CD4-positive, alpha-beta T cell treated with Interleukin-4 for 4 hours (primary cell): ENCODE data around the gene VAV3.

Source experiments
- DNase-seq: peaks from one replicate; pipeline ENCODE4 v3.0.0-alpha.2; 2020

The VAV3 gene

DNA sequence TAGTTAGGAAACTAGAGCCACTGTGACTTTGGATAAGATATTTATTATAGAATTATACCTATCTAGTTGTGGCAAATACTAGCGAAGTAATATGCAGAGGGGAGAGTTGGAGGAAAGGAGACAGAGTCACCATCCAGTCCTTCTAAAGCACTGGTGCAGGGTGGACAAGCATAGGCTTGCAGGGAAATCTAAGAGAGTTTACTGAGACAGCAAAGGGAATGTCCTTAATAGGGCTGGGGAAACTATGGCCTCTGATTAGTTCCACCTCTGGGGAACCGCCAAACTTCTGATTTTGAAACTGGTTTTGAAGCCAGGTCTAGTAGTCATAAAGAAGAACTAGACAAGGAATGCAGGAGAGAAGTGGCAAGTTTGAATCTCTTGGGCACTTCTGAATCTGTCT, 407.9 kb downstream of the VAV3 start:
- no peak for DNase-seq

DNA sequence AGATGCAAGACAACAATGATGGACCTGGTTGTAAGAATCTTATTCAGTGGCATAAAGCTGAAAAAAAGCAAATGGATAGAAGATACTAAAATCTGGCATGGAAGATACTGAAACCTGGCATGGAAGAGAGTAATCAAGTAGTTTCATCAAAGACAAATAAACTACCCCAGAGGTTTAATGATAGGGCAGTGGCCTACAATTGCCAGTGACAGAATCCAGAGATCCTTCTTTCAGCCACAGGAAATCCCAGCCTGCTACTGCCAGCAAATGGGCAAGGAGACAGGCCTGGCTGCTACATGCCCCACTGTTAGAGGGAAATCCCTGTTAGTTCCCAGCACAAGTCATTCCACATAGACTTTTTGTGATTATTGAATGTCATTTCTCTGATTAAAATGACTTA, 409.4 kb downstream of the VAV3 start:
- DNase-seq, result no peak

DNA sequence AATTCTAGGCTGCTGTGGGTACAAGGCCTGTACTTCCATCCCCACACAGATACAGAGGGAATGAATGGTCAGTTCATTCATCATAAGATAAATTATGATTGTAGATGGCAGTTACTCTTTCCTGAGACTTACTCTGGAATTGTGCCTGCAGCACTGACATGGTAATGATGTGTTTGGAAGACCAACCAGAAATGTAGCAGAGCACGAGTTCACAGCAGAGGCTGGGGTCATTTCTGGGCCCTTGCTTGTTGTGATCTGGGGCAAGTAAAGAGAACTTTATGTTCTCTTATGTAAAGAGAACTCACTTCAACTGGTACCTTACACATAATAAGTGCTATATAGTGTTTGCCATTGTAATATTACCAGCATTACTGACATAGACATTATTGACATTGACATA, 412.2 kb downstream of the VAV3 start:
- DNase-seq, result no peak

DNA sequence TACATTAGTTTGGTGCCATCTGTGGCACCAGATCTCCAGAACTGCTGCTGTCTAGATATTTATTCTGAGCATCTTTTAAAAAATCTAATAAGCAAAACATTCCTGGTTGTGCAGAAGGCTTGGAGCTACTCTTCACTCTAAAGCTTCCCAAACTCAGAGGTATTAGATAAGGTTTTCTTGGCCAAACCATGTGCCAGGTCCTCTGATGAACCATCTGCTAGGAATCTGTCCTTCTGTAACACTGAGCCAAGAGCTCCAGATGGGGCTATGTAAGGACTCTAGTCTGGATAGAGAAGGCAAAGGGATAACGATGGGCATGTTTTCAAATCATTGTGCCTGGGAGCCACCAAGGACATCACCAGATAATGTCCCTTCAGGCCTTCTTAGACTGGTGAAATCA, 413.5 kb downstream of the VAV3 start:
- no peak for DNase-seq

DNA sequence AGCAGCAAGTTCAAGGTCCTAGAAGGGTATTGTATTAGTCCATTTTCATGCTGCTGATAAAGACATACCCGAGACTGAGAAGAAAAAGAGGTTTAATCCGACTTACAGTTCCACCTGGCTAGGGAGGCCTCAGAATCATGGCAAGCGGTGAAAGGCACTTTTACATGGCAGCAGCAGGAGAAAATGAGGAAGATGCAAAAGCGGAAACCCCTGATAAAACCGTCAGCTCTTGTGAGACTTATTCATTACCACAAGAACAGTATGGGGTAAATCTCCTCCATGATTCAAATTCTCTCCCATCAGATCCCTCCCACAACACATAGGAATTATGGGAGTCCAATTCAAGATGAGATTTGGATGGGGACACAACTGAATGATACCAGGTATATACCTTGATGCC, 414.6 kb downstream of the VAV3 start:
- no peak for DNase-seq

DNA sequence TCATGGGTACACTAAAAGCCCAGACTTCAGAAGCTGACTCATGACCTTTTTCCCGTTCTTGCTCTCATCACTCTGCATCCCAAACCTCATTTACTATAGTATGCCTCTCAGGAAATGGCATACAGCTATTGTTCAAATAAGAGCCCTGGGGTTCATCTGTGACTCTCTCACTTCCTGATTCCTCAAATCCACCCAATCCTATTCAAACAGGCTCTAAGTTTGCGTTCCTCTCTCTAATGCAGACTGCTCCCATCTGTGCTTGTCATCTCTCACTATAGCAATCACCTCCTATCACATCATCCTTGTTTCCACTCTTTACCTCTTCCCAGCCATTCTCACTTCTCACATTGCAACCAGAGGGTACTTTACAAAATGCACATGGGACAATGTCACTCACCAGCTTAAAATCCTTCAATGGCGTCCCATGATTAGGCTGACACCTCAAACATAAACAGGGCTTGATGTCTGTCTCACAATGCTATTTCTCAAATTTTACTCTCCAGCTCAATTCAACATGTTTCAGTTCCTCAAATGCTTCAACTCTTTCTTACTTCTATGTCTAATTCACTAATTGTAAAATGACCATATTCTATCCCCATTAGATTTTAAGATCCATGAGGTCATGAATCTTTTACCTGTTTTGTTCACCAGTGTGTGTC, 415.7 kb downstream of the VAV3 start:
- no peak for DNase-seq

DNA sequence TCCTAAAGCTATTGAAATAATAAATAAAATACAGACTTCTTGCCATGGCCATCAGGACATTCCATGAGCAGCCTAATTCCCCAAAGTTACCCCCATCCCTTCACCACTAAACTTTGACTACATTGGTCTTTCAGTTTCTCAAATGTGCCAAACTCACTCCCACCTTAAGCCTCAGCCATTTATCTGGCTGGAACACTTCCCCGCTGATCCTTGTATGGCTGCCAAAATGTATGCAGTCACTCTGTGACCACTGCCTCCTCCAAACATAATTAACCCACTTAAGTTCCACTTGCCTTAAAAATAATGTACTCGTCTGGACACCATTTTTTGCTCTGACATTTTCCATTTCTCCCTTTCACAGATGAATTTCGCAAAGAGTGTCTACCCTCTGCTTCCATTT, 416.7 kb downstream of the VAV3 start:
- no peak for DNase-seq

DNA sequence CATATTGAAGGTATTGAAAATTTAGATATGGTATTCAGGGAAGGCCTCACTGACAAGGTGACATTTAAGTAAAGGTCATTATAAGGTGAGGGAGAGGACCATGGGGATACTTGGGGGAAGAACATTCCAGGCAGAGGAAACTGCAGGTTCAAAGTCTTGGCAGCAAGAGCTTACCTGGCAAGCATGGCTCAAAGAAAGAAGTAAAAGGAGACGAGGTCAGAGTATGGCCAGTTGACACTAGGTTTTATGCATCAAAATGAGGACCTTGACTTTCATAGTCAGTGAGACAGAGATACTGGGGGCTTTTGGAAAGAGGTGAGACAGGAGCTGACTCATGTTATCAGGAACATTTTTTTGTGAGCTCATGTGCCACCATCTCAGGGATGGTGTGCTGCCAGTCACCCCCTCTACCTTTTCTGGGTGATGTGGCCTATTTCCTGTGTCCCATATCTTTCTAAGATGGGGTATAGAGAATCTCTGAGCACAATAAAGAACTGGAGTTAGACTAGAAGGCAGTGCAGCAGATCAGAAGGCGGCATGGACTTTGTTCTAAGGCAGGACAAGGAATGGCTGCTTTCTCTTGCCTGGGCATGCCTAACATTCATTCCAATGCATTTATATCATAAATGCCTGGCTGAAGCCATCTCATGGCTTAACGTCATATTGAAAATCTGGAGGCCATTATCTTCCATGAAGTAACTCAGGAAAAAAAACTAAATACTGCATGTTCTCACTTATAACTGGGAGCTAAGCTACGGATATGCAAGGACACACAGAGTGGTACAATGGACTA, 417.4 kb downstream of the VAV3 start:
- no peak for DNase-seq

DNA sequence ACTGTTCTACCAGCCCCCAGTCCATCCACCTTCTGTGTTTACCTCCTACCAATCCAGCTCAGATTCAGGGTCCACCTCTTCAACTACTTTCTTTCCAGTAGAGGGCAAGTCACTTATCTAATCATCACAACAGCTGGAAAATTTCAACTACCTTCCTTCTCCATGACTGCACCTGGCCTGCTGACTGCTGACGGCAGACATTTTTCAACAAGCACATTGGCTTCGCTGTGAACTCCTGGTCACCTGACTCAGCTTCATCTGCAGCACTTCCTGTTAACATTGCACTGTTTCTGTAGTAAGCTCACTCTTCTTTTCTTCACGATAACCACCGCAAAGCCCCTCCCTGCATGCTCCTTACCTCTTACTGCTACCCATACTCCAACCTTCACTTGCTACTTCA, 418.4 kb downstream of the VAV3 start:
- no peak for DNase-seq

DNA sequence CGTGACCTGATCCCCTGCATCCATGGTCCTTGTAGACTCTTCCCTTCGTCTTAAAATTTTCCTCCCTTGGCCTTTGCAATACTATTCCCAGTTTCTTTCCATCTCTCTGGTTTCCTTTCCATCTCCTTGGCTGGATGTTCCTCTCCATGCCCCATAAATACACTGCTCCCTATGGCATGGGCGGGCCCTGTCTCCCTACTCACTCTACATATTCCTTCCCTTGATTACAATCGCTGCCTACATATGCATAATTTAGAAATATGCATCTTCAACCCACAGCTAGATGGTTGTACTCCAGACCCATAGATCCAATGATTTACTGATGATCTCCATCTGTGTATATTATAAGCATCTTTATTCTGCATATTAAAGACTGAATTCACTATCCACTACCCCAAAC, 419.1 kb downstream of the VAV3 start:
- DNase-seq, result no peak

DNA sequence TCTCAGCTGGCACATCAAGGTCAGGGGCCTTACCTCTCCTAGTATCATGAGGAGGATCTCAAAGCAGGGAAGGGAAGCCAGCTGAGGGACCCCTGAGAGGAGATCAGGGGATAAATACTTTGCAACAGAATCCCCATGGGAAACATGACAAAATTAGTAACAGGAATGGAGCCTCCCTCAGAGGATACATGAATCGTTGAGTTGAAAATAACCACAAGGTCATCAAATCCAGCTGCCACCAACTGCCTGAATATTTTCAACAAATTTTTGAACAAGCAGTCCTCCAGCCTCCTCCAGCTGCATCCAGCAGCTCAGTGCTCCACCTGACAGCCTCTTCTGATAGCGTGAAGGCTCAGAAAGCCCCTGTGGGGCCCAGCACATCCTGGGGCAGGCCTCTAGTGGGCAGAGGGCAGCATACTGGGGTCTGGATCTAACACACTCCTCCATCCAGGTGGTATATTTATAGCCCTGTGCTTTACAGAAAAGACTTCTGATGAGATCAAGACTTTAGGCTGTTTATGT, 419.9 kb downstream of the VAV3 start:
- no peak for DNase-seq

DNA sequence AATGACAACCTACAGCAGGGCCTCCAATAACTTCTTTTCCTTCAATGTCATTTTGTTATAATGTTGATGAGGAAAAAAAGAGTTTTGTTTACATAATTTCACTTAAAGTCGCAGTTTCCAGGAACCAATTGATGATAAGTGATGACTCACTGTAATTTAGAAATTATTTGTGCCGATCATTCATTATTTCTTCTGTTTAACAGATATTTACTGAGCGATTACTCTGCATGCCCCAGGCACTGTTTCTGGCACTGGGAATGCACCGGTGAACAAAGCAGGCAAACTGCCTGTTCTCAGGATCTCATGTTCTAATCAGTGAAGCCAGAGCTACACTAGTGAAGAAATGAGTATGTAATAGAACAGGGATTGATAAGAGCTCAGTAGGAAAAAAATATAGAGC, 420.7 kb downstream of the VAV3 start:
- DNase-seq, result no peak

DNA sequence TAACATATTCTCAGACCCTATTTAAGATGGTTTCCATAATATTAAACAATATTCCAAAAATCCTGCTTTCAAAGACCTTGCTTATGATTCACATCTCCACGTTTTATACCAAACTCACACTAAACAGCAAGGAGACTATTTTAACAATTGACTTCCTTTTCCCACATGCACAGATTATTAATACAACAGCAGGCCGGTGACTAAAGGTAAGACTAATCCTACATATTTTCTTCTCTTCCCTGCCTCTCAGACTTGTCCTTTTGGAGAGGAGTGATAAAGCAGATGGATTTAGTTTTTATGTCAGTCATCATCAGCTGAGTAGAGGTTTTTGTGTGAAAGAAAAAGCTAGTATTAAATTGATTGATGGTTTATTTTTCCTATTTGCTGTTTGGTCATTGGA, 423.6 kb downstream of the VAV3 start:
- DNase-seq, result no peak

DNA sequence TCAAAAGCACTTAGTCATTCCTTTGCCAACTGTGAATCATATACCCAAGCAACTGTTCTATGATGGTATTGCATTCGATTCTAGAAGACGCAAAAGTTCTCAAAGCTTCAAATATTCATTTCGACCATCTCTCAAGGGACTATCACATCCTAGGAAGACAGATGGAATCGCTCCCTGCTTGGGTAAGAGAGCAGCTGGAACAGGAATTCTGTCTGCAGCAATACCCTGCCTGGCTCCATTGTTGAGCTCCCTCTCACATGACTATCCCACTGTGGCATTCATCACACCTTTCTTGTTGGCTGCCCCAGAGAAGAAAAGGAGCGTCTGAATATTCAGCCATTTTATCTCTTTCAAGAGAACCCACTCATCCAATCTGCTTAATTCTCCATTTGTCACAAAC, 426.5 kb downstream of the VAV3 start:
- no peak for DNase-seq

DNA sequence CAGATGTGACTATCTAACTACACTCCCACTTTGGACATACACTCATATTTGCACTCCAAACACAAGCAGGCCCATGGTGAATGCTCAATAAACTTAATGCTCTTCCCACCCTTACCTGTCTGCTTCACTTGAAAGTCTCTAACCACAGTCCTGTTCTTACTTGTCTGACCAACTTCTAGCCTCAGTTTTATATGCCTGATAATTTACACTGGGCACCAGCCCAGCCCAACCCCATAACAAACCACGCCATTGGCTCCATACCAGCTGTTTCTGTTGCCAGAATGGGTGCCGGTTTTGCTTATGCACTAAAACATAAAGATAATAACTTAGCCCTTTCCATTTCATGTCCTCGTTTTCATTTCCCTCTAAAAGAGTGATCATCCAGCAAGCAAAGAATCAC, 428.7 kb downstream of the VAV3 start:
- no peak for DNase-seq

DNA sequence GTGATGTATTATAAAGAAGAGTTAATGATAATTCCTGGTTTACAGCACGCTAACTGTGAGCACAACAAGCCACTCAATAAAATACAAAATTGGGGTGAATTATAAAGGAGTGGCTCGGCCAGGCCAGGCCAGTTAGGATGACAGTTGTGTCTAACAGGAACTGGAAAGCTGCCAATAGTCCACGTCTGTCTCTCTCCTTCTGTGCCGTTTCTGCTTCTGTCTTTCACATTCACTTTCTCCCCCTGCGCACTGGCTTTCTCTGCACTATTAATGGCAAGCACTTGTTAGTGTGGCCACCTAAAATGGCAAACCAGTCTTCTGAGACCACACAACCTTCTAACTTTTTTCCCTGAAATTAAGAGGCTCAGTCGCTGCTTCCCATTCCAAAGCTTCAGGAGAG, 429.9 kb downstream of the VAV3 start:
- DNase-seq, result no peak

DNA sequence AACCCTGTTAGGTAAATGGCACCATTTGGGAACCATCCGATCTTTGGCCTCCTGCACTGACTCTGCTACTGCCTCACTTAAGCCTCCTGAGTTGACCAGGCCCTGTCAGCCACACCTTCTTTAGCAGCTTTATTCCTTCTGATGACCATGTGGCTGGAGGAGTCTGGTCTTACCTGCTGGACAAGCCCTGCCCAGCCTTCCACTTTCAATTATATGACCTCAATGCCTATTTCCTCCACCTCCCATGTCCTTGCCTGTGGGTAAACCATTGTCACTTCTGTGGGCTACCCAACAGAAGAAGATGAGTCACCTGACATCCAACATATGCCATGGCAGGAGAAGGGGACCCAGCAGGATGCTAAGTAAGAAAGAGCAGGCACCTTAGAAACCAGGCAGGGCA, 430.3 kb downstream of the VAV3 start:
- DNase-seq, result no peak

DNA sequence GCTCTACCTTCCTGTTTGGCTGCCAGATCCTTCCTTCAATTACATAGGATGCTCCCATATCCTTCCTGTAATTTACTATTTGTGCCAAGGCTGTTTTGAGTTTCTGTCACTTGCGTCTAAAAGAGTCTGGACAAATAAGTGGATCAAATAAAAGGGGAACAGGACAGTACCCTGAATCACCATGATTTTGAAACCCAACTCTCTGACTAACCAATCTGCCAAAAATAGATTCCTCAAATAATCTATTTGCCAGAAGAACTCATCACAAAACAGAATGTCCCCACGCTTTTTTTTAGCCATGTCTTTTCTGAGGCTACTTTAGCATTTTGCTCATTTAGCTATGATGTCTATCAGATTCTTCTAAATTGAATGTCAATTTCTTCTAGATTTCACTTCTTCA, 431.5 kb downstream of the VAV3 start:
- no peak for DNase-seq

DNA sequence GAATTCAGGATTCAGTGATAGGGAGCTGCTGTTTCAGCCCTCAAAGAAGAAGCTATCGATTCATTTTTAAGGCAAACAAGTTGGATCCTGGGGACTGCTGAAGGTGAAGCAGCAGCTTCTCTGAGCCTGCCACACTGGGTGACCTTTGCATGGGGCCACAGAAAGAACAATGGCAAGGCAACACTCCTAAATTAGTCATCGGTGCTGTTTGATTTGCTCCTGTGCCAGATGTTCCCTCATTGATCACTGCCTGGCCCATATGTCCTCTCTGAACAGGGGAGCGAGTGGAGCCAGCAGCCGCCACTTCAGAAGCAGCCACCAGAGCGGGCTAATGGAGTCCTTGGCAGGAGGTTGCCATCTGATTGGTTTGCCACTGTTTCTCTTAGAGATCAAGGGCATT, 432.7 kb downstream of the VAV3 start:
- no peak for DNase-seq

DNA sequence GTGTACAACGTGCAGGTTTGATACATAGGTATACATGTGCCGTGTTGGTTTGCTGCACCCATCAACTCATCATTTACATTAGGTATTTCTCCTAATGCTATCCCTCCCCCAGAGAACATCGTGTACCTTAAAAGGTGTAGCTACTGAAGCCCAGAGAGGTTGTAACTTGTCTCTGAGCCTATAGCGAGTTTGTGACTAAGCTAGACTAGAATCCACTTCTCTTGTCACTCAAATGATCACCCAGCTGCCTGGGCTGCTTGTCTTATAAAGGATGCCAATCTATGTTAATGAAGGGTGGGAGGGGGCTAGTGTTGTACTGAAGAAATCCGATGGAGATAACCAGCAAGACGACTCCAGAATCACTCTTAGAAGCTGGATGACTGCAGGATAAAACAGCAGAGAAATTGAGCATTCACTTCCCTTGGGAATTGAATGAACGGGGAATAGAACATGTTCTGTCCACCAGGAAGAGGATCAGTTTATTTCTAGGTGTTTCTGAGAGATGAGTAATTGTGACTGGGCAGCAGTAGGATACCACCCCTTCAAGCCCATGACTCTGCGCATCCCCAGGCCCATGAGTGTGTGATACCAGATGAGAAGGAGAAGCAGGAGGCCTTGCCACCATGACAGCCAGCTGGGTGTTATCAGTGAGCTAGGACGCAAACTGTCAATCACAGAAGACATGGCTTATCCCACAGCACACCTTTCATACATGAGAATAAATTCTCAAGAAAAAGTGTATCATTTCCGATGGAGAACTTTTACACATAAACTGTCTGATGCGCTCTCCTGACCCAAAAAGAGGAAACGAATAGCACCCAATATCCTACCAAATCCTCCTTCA, 433.7 kb downstream of the VAV3 start:
- no peak for DNase-seq

DNA sequence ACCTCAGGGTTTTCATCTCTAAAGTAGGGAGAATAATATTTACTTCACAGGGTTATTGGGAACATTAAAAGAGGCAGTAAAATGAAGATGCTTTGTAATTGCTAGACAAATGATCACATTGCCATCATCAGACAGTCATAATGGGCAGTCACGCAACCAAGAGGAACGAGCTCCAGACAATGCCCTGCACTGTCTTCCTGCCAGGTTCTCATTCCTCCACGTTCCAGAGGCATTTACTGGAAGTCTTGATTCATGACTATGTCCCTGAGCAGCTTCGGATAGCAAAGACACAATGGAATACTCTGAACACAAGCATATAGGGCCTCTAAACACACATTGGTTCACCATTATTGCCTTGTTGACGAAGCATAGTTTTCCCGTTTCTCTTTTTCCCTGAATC, 434.4 kb downstream of the VAV3 start:
- no peak for DNase-seq

DNA sequence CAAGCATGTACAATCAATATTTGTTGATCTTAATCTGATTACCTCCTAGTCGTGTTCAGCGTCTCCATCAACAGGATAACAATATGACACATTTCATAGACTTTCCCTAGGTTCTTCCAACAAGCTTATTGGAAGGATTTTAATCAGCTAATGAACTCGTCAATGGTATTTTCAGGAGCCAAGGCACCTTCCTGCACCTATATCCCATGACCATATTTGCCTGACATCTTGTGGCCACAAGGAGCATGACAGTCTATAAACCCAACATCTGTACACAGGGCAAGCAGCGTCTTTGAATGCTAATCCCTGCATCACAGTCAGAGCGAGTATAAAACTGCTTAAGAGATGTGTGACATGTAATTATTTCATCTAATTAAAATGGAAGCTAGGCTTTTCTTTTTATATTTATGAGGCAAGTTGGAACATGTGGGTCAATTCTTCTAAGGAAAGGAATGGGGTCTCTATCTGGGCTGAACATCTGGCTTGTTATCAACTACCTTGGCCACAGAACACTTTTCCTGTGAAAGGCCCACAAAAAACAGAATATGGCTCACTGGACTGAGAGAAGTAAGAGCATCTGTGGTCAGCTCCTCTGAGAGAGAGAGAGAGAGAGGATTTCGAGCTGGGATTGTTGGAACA, 435.4 kb downstream of the VAV3 start:
- peak; percentile 4 for DNase-seq

DNA sequence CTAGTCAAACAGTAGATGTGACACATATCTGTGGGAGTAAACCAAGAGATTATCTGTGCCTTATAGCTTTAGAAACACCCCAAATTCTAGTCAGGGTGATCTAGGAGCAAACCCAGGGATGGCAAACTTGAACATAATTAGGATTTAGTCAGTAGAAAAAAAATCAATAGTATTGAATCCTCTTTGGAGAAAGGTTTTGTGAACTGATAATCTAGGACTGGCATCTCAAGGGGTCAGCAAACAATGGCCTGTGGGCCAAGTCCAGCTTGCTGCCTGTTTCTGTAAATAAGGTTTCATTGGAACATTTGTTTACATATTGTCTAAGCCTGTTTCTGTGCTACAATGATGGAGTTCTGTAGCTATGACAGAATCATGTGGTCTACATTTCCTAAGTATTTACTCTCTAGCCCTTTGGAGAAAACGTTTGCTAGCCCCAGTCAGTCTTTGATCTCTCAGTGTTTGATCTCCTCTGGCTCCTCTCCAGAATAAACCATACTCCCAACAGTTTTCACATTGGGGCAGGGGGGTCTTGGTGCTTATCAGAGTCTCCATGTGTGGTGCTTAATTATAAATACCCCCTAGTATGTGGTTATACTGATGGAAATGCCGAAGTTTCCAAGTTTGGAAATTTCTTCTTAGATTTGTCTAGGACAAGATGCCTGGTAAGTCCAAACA, 438.3 kb downstream of the VAV3 start:
- no peak for DNase-seq
